T-helper 1 cell treated with Interleukin-12 subunit alpha and Interleukin-12 subunit beta and Interleukin-4 antibody, amounts not matched to agents 30 μg/mL and 1 μg/mL, for 36 hours (primary cell): Measurements from ENCODE around the gene ELFN1.

Experiments
- H3K27ac Mint-ChIP-seq: one replicate; pipeline ENCODE4 v1.8.0; 2021; ENCODE audit warnings: mild to moderate bottlenecking, mixed read lengths
- H3K27me3 Mint-ChIP-seq: one replicate; pipeline ENCODE4 v1.8.0; 2021; ENCODE audit warnings: low read depth, mixed read lengths
- H3K36me3 Mint-ChIP-seq: one replicate; pipeline ENCODE4 v1.8.0; 2021; ENCODE audit warnings: low read depth, mixed read lengths
- H3K4me1 Mint-ChIP-seq: one replicate; pipeline ENCODE4 v1.8.0; 2021; ENCODE audit warnings: low read depth, mixed read lengths
- H3K4me3 Mint-ChIP-seq: one replicate; pipeline ENCODE4 v1.8.0; 2021; ENCODE audit warnings: mild to moderate bottlenecking, moderate library complexity, mixed read lengths
- H3K9me3 Mint-ChIP-seq: one replicate; pipeline ENCODE4 v1.8.0; 2021; ENCODE audit warnings: mixed read lengths

ELFN1 gene

DNA sequence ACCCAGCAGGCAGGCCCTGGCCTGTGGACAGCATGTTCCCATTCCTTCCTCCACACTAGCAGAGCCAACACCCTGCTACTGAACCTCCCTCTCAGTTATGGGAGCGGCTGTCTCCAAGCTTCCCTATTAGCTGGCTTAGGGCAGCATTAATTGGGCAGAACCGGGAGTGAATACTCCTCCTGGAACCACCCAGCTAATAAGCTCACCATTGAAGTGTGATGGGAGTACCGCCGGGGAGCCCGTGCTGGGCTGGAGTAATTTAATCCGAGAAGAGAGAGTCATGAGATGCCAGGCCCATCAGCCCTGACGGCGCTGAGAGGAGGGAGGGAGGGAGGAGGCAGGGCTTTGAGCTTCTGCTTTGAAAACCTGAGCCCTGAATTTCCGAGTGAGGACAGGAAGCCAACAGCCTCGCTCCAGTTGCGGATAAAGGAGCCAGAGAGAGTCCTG is 31.8 kb upstream of the ELFN1 start:
- no peaks in the 10 kb centered on the region for H3K27me3 Mint-ChIP-seq
- no peaks in the 10 kb centered on the region for H3K4me1 Mint-ChIP-seq
- H3K9me3 Mint-ChIP-seq = peaks cover 12% of the 10 kb centered on the region
- H3K27ac Mint-ChIP-seq = no peak overlapping the region
- no peaks in the 10 kb centered on the region for H3K36me3 Mint-ChIP-seq
- no peak overlapping the region for H3K4me3 Mint-ChIP-seq

DNA sequence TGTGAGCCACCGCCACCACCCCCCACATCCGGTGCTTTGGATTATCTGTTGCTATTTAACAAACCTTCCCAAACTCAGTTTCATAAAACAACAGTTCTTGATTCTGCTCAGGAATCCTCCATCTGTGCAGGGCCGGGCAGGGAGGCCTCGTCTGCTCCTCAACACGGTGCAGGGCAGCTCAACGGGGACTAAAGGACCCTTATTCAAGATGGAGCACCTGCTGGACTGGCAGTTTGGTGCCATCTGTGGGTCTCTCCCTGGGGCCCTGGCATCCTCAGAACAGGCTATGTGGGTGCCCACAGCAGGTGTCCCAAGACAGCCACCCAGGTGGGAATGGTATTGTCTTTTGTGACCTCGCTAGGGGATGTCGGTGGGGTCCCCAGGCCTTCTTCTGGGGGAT is 31.0 kb upstream of the ELFN1 start:
- Mint-ChIP-seq H3K27me3 (no peaks in the 10 kb centered on the region), H3K36me3 (no peaks in the 10 kb centered on the region), H3K4me1 (no peaks in the 10 kb centered on the region), H3K9me3 (peaks cover 12% of the 10 kb centered on the region), H3K27ac (no peak overlapping the region), H3K4me3 (no peak overlapping the region)

DNA sequence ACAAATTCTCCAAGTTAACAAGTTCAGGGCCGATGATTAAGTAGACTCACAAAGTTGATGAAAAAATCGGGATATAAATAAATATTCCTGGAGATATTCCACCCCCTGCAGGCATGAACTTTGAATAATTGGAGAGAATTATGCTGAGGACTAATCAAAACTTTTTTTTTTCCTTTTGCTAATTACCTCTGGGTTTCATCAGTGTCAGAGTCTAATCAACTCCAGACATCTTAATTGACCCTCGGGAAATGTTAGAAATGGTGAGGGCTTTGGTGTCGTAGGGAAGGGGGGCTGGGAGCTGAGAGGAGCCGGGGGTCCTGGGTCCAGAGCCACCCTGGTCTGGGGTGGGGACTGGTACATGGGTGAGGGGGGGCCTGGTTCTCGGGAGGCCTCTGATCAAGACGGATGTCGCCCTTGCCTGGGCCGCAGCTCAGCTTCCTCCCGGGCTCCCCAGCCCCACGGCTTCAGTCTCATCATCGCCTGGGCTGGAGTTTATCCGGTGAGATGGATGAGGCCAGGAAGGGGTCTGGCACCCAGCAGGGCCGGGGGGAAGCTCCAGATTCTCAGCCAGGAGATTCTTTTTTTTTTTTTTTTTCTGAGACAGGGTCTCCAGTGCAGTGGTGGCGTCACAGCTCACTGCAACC is 30.4 kb upstream of the ELFN1 start:
- Mint-ChIP-seq H3K4me3 (no peak overlapping the region), H3K27me3 (no peaks in the 10 kb centered on the region)

DNA sequence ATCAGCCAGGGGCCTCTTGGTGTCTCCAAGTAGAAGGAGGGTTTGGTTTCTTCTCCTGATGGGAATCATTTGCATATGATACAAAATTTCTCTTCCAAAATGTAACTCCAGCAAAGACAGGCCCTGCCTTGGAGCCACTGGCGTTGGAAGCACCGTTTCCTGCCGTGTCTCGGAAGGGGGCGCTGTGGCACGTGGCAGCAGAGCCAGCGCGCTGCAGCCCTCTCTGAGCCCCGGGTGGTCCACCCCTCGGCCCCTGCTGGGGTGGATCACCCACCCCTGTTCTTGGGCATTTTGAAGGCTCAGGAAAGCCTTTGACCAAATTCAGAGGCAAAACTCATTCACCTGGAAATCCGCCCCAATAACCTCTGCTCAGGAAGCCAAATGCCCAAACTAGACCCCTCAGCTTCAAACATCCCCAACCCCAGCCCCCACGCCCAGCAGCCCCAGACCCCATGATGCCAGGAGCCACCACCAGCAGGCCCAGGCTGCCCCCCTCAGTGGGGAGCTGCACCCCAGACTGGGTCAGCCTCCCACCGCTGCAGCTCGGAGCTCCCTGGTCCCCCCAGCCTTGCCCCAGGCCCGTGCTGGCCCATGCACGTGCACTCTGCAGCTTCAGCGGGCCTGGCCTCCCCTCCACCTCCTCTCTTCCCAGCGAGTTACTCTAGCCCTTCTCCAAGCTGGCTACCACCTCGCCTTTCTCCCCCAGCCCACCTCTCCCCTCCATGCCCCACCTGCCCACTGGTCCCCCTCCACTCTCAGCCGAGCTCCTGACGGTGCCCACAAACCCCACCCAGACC is 29.5 kb upstream of the ELFN1 start:
- H3K4me1 Mint-ChIP-seq = no peaks in the 10 kb centered on the region
- H3K27me3 Mint-ChIP-seq = no peaks in the 10 kb centered on the region
- H3K9me3 Mint-ChIP-seq = peaks cover 7% of the 10 kb centered on the region
- H3K36me3 Mint-ChIP-seq = no peaks in the 10 kb centered on the region
- H3K4me3 Mint-ChIP-seq = no peak overlapping the region
- H3K27ac Mint-ChIP-seq = no peak overlapping the region

More for the DNA sequence above, 30.4 kb upstream of the ELFN1 start:
- Mint-ChIP-seq H3K9me3 (peaks cover 8% of the 10 kb centered on the region), H3K36me3 (no peaks in the 10 kb centered on the region), H3K4me1 (no peaks in the 10 kb centered on the region), H3K27ac (no peak overlapping the region)

DNA sequence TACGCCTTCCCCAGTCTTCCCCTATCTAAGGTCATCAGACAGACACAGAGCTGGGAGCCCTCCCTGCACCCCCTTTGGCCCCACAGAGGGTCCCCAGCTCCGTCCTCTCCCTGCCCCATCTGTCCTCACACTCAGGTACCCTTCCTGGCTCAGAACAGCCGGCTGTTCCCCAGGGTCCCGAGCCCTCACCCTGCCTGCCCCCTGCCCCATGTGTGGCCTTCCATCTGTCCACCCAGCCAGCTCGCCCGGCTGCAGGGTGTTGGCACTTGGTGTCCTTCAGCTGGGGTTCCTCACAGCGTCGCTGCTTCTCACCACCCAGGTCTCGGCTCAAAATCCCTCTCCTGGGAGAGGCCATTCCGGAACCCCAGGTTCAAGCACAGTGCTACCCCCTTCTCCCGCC is 28.9 kb upstream of the ELFN1 start:
- peaks cover 7% of the 10 kb centered on the region for H3K9me3 Mint-ChIP-seq
- H3K4me3 Mint-ChIP-seq = no peak overlapping the region
- no peaks in the 10 kb centered on the region for H3K4me1 Mint-ChIP-seq
- no peaks in the 10 kb centered on the region for H3K27me3 Mint-ChIP-seq
- no peaks in the 10 kb centered on the region for H3K36me3 Mint-ChIP-seq
- no peak overlapping the region for H3K27ac Mint-ChIP-seq

DNA sequence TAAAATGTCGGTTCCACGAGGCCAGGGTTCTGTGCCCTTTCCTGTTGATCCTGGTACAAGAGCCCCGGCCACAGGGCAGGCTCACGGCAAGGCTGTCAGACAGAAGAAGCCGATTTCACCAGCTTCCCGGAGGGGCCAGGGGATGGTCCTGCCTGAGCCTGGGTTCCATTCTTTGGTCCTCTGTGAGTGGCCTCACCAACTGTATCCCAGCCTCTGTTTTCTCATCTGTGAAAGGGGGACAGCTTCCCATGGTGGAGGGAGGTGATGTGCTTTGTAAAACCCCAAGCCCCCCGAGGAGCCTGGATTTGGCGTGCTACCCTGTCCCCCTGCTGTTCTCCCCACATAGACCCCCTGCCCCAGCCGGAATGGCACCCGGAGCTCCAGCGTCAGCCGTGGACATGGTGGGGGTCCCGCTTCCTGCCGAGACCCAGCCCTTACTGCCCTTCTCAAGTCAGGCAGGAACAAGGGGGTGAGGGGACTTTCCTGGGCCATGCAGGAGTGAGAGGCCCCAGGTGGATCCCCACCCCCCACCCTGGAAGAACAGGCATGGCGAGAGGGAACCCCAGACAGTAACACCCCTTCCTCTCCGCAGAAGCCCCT is 28.3 kb upstream of the ELFN1 start:
- Mint-ChIP-seq H3K4me3 (no peak overlapping the region), H3K36me3 (no peaks in the 10 kb centered on the region), H3K9me3 (peaks cover 6% of the 10 kb centered on the region)

DNA sequence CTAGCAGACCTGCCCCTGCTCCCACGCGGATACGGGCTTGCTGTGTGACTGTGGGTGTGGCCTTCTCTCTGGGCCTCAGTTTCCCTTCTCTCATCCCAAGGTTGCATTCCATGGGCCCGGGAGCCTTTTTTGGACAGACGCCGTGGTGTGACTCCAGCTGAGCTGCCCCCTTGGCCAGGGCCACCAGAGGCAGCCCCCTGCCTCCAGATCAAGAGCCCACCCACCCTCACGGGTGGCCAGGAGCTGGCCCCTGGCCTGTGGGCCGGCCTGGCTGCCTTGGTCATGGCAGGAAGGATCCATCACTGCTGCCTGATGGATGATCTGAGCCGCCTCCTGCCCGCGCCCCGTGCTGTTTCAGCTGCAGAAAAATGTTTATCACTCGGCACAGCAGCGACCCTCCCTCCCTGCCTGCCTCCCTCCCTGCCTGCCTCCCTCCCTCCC is 27.8 kb upstream of the ELFN1 start:
- no peaks in the 10 kb centered on the region for H3K36me3 Mint-ChIP-seq
- H3K9me3 Mint-ChIP-seq = peaks cover under 1% of the 10 kb centered on the region
- H3K4me1 Mint-ChIP-seq = no peaks in the 10 kb centered on the region
- no peak overlapping the region for H3K4me3 Mint-ChIP-seq
- H3K27me3 Mint-ChIP-seq = no peaks in the 10 kb centered on the region
- no peak overlapping the region for H3K27ac Mint-ChIP-seq

More for the DNA sequence above, 28.3 kb upstream of the ELFN1 start:
- Mint-ChIP-seq H3K4me1 (no peaks in the 10 kb centered on the region), H3K27me3 (no peaks in the 10 kb centered on the region), H3K27ac (no peak overlapping the region)

DNA sequence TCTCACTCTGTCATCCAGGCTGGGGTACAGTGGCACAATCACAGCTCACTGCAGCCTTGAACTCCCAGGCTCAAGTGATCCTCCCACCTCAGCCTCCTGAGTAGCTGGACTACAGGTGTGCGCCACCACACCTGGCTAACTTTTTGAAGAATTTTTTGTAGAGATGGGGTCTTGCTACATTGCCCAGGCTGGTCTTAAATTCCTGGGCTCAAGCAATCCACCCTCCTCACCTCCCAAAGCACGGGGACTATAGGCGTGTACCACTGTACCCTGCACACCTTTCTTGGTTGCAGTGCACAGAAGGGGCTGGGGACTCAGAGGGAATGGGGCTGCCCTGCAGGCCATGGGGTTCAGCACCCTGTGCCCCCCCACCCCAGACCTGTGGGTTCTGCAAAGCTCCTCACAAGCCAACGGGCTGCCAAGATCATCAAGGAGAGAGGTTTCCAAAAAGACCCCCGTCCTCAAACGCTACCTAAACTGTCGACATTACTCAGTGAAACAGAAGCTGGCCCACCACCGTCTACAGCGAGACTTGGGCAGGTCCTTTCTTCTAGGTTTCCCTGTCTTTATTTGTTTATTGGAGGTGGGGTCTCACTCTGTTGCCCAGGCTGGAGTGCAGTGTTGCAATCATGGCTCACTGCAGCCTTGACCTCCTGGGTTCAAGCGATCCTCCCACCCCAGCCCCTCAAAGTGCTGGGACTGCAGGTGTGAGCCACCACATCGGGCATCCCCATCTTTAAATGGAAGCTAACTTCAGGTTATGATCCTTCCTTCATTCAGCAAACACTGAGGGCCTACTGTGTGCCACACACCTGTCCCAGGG is 26.6 kb upstream of the ELFN1 start:
- Mint-ChIP-seq H3K27ac (no peak overlapping the region), H3K36me3 (no peaks in the 10 kb centered on the region), H3K4me3 (no peak overlapping the region), H3K4me1 (no peaks in the 10 kb centered on the region), H3K9me3 (no peaks in the 10 kb centered on the region), H3K27me3 (no peaks in the 10 kb centered on the region)

DNA sequence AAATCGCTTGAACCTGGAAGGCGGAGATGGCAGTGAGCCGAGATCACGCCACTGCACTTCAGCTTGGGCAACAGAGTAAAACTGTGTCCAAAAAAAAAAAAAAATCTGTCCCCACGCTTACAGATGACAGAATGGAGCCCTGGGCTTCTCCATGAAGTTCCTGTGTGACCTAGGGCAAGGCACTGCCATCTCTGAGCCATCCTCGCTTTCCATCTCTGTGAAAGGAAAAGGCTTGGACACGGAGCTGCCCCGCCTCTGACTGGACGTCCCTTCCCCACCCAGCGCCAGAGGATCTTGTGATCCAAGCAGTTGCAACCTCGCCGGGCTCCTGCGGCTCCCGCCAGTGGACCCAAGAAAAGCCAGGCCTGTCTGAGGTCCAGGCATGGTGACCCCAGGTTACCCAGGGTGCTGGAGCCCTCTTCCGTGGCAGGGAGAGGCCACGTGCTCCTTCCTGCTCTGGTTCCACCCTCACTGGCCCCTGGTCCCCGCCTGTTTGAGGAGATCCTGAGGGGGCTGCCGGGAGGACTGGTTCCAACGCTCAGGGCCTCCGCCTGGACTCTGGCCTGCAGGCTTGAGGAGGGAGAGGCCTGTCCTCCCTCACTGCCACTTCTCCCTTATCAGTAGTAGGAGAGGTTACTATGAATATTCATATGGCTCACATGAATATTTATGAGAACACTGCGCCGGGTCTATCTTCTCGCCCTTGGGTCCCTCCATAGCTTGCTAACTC is 25.6 kb upstream of the ELFN1 start:
- H3K4me3 Mint-ChIP-seq = no peak overlapping the region

DNA sequence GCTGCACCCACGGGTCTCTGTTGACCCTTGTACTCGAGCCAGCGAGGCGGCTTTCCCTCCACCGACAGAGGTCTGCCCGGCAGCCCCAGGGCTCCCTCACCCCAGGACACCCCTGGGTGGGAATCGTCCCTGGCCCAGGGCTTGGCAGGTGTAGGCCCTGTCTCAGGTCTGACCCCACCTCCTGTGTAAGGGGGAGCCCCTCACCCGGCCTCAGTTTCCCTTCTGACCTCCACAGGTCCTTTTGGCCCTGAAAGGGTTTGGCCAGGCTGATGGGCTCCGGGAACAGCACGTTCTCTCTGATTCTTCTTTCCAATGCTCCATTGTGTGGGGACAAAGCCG is 25.0 kb upstream of the ELFN1 start:
- Mint-ChIP-seq H3K27me3 (no peaks in the 10 kb centered on the region), H3K9me3 (no peaks in the 10 kb centered on the region), H3K27ac (no peak overlapping the region), H3K4me1 (no peaks in the 10 kb centered on the region), H3K36me3 (no peaks in the 10 kb centered on the region), H3K4me3 (no peak overlapping the region)

More for the DNA sequence above, 25.6 kb upstream of the ELFN1 start:
- Mint-ChIP-seq H3K9me3 (no peaks in the 10 kb centered on the region), H3K36me3 (no peaks in the 10 kb centered on the region), H3K27me3 (no peaks in the 10 kb centered on the region), H3K4me1 (no peaks in the 10 kb centered on the region), H3K27ac (no peak overlapping the region)

DNA sequence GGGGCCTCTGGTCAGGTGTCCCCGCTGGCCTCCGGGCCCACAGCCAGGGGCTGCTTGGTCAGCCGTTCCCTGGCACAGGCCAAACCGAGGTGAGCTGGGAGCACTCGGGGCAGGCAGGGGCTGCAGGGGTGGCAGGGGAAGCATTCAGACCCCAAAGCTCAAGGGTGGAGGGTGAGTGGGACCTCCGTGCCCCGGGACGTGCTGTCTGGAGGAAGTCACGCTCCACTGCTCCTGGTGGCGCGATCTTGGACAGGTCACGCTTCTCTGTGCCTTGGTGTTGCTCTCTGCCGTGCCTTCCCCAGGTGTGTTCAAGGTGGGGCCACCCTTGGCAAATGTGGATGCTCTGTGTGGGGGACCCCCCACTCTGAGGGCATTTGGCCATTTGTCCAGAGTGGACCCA is 24.6 kb upstream of the ELFN1 start:
- no peak overlapping the region for H3K4me3 Mint-ChIP-seq
- no peaks in the 10 kb centered on the region for H3K9me3 Mint-ChIP-seq
- H3K36me3 Mint-ChIP-seq = no peaks in the 10 kb centered on the region
- H3K27ac Mint-ChIP-seq = no peak overlapping the region
- no peaks in the 10 kb centered on the region for H3K27me3 Mint-ChIP-seq
- no peaks in the 10 kb centered on the region for H3K4me1 Mint-ChIP-seq

DNA sequence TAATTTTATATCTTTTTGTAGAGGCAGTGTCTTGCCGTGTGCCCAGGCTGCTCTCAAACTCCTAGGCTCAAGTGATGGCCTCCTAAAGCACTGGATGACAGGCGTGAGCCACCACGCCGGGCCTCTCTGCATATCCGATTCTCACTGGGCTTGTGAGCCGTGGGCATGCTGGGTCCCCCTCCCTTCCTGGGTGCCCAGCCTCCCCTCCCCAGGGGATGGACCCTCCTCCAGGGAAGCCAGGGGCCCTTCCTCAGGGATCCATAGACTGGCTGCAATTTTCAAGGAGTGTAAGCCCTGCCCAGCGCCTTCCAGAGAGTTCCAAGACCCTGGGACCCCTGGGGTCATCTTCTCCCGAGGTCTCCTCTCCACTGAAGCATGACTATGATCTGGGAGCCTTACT is 23.7 kb upstream of the ELFN1 start:
- Mint-ChIP-seq H3K27me3 (no peaks in the 10 kb centered on the region), H3K27ac (no peak overlapping the region), H3K9me3 (no peaks in the 10 kb centered on the region), H3K36me3 (no peaks in the 10 kb centered on the region), H3K4me3 (no peak overlapping the region), H3K4me1 (no peaks in the 10 kb centered on the region)

DNA sequence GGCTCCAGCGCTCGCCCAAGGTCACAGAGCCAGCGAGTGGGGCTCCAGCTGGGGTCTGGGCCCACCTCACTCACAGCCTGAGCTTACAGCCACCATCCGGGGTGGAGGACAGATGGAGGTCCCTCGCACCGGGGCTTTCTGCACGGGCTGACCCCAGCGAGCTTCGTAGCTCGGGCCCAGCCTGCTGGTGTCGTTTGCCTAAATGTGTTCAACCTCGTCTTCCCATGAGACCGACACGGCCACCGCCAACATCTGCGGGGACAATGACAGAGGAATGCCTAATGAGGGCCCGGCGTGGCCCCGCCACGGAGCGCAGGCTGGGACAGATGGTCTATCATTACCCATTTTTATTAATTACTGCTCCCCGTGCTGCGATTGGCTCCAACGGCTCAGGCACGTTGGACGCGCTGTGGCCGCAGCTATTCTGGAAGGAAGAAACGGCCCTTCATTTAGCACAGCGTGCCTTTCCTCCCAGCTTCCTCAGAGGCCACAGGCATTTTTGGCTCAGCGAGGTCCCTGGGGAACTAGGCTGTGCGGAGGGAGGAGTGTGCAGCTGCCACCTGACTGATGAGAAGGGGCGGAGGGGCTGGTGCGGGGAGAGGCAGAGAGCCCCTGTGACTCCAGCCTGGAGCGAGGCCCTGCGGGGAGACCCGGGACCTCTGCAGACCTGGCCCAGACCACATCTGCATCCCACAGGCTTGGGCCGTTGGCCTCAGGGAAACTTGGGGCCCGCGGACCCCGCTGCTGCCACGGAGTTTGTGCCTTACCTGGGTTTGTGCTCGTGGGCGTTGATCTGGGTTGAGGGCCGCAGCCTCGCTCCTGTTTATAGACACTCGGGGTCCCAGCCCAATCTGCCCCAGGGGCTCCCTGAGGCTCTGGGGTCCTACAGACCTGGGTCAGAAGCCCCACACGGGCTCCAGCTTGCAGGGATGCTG is 22.9 kb upstream of the ELFN1 start:
- Mint-ChIP-seq H3K27me3 (no peaks in the 10 kb centered on the region), H3K9me3 (no peaks in the 10 kb centered on the region), H3K27ac (no peak overlapping the region), H3K4me3 (no peak overlapping the region), H3K36me3 (no peaks in the 10 kb centered on the region), H3K4me1 (no peaks in the 10 kb centered on the region)
